IMR-90 (cell line): ENCODE data around the gene FLYWCH1. TPM values are rescaled to one million over a fixed set of nuclear protein-coding genes. Genes with fewer than 3 reads are reported as not detected.

Experiments used
- ATAC-seq: fragments of 200-7000 bp; cut with Tn5 transposase; 2 replicates; pipeline ENCODE4 v1.9.1; 2020; ENCODE audit warnings: low read depth, mild to moderate bottlenecking, moderate library complexity
- BruUV-seq: library from RNA; stranded (reverse); fragments of 400-500 nt; replicated peaks from 2 replicates; lab custom pipeline; 2021; lab: Mats Ljungman, UMichigan
- CTCF ChIA-PET: fragments of 300-600 bp; formaldehyde crosslinking; extraction: SDS; loops from one replicate; lab custom pipeline; 2021; ENCODE audit warnings: antibody characterized with exemption; lab: Yijun Ruan, JAX
- POLR2A ChIA-PET: fragments of 300-600 bp; sonication (Branson Sonifier 250); formaldehyde crosslinking; loops from one replicate; lab custom pipeline; 2022; ENCODE audit warnings: antibody characterized with exemption; ENCODE audit not compliant: unreplicated experiment; lab: Charles Lee
- DNase-seq: peaks from one replicate; pipeline ENCODE4 v3.0.0; 2013
- H2AFZ ChIP-seq: replicated peaks from 2 replicates; pipeline ENCODE3; 2013; ENCODE audit warnings: low read length, mild to moderate bottlenecking; ENCODE audit not compliant: poor library complexity
- H2AK5ac ChIP-seq: 2 replicates; pipeline ENCODE4 v1.6.1; 2013; ENCODE audit warnings: low read depth, low read length, inconsistent platforms
- H2AK9ac ChIP-seq: replicated peaks from 2 replicates; pipeline ENCODE3; 2013; ENCODE audit warnings: mild to moderate bottlenecking, low read depth, low read length, moderate library complexity; ENCODE audit not compliant: poor library complexity
- H2BK120ac ChIP-seq: 2 replicates; pipeline ENCODE4 v1.6.1; 2013; ENCODE audit warnings: low read depth, low read length, inconsistent platforms
- H2BK15ac ChIP-seq: 3 replicates; pipeline ENCODE4 v1.6.1; 2013; ENCODE audit warnings: low read depth, low read length, inconsistent platforms
- H2BK20ac ChIP-seq: 2 replicates; pipeline ENCODE4 v1.6.1; 2013; ENCODE audit warnings: low read depth, mild to moderate bottlenecking, inconsistent platforms, low read length, moderate library complexity
- H2BK5ac ChIP-seq: 2 replicates; pipeline ENCODE4 v1.6.1; 2013; ENCODE audit warnings: mild to moderate bottlenecking, low read depth, low read length, inconsistent platforms; ENCODE audit not compliant: poor library complexity, severe bottlenecking
- H3K14ac ChIP-seq: replicated peaks from 2 replicates; pipeline ENCODE4 v1.6.1; 2013; ENCODE audit warnings: low read depth, low read length, inconsistent platforms
- H3K18ac ChIP-seq: 2 replicates; pipeline ENCODE4 v1.6.1; 2013; ENCODE audit warnings: low read depth, low read length, control low read depth
- H3K23ac ChIP-seq: 2 replicates; pipeline ENCODE4 v1.6.1; 2013; ENCODE audit warnings: low read depth, low read length, inconsistent platforms
- H3K27ac ChIP-seq: 2 replicates; pipeline ENCODE4 v1.5.1; 2013; ENCODE audit warnings: mild to moderate bottlenecking, control low read depth, low read length; ENCODE audit not compliant: insufficient read depth
- H3K27me3 ChIP-seq: 2 replicates; pipeline ENCODE4 v1.6.1; 2013; ENCODE audit warnings: low read length; ENCODE audit not compliant: control insufficient read depth, insufficient read depth
- H3K36me3 ChIP-seq: 2 replicates; pipeline ENCODE4 v1.6.1; 2013; ENCODE audit warnings: low read length, mixed read lengths; ENCODE audit not compliant: control insufficient read depth, insufficient read depth
- H3K4ac ChIP-seq: 2 replicates; pipeline ENCODE4 v1.6.1; 2013; ENCODE audit warnings: low read depth, low read length, inconsistent platforms
- H3K4me1 ChIP-seq: 2 replicates; pipeline ENCODE4 v1.6.1; 2013; ENCODE audit warnings: low read length, mixed read lengths; ENCODE audit not compliant: control insufficient read depth, insufficient read depth
- H3K4me2 ChIP-seq: 2 replicates; pipeline ENCODE4 v1.6.1; 2013; ENCODE audit warnings: low read depth, mild to moderate bottlenecking, control low read depth, low read length, moderate library complexity
- H3K4me3 ChIP-seq: 2 replicates; pipeline ENCODE4 v1.5.1; 2013; ENCODE audit warnings: low read depth, mild to moderate bottlenecking, control low read depth, low read length, moderate library complexity; ENCODE audit not compliant: insufficient read depth
- H3K56ac ChIP-seq: 2 replicates; pipeline ENCODE4 v1.6.1; 2013; ENCODE audit warnings: low read length, inconsistent platforms; ENCODE audit not compliant: insufficient read depth; ENCODE audit errors: extremely low read depth
- H3K79me1 ChIP-seq, 2 experiments: 2 replicates each; pipeline ENCODE4 v1.6.1; 2013; ENCODE audit warnings: low read length in 2 of 2, inconsistent platforms in 1 of 2, low read depth in 1 of 2
- H3K9ac ChIP-seq: 2 replicates; pipeline ENCODE4 v1.6.1; 2013; ENCODE audit warnings: low read depth, low read length, control low read depth
- H3K9me1 ChIP-seq: 2 replicates; pipeline ENCODE4 v1.6.1; 2013; ENCODE audit warnings: low read length, inconsistent platforms; ENCODE audit not compliant: insufficient read depth
- H3K9me3 ChIP-seq: 2 replicates; pipeline ENCODE4 v1.6.1; 2013; ENCODE audit warnings: low read length; ENCODE audit not compliant: control insufficient read depth, insufficient read depth
- H4K20me1 ChIP-seq: 2 replicates; pipeline ENCODE4 v1.6.1; 2013; ENCODE audit warnings: low read length, inconsistent platforms; ENCODE audit not compliant: insufficient read depth
- H4K5ac ChIP-seq: 2 replicates; pipeline ENCODE4 v1.6.1; 2013; ENCODE audit warnings: mild to moderate bottlenecking, low read depth, low read length, control low read depth
- H4K8ac ChIP-seq, 2 experiments: 2 replicates each; pipeline ENCODE4 v1.6.1; 2013; ENCODE audit warnings: low read depth in 2 of 2, low read length in 2 of 2, control low read depth in 1 of 2, inconsistent platforms in 1 of 2
- H4K91ac ChIP-seq: 2 replicates; pipeline ENCODE4 v1.6.1; 2013; ENCODE audit warnings: low read depth, low read length, inconsistent platforms; ENCODE audit not compliant: insufficient read depth
- BHLHE40 ChIP-seq: fragments of 150-350 bp; IDR thresholded peaks from 2 replicates; pipeline ENCODE4 v1.6.1; 2016; ENCODE audit warnings: mild to moderate bottlenecking, low read depth, low read length
- CEBPB ChIP-seq: IDR thresholded peaks from 2 replicates; pipeline ENCODE4 v1.6.1; 2012; ENCODE audit warnings: low read depth, low read length, improper control_type of control experiment
- CHD1 ChIP-seq: IDR thresholded peaks from 2 replicates; pipeline ENCODE4 v1.6.1; 2012; ENCODE audit warnings: low read depth, low read length, improper control_type of control experiment
- FOS ChIP-seq: fragments of 150-350 bp; IDR thresholded peaks from 2 replicates; pipeline ENCODE4 v1.6.1; 2016; ENCODE audit warnings: low read depth, low read length
- MAFK ChIP-seq: IDR thresholded peaks from 2 replicates; pipeline ENCODE4 v1.6.1; 2012; ENCODE audit warnings: low read depth, low read length, improper control_type of control experiment
- MXI1 ChIP-seq: IDR thresholded peaks from 2 replicates; pipeline ENCODE4 v1.6.1; 2012; ENCODE audit warnings: low read depth, mild to moderate bottlenecking, low read length, moderate library complexity, borderline replicate concordance
- RAD21 ChIP-seq: IDR thresholded peaks from 2 replicates; pipeline ENCODE4 v1.6.1; 2012; ENCODE audit warnings: low read length, improper control_type of control experiment
- RFX5 ChIP-seq: IDR thresholded peaks from 2 replicates; pipeline ENCODE4 v1.8.0; 2012; ENCODE audit warnings: low read depth, mild to moderate bottlenecking, low read length, moderate library complexity
- SMC3 ChIP-seq: fragments of 150-350 bp; IDR thresholded peaks from 2 replicates; pipeline ENCODE4 v1.6.1; 2016; ENCODE audit warnings: low read depth, mild to moderate bottlenecking, antibody characterized with exemption, low read length, moderate library complexity
- USF2 ChIP-seq: fragments of 150-350 bp; IDR thresholded peaks from 2 replicates; pipeline ENCODE4 v1.6.1; 2017; ENCODE audit warnings: mild to moderate bottlenecking, antibody characterized with exemption, low read length, low read depth
- WGBS, 2 experiments: methylation state at CpG; one replicate each; pipeline versions ENCODE4 v1.1.5 to v1.1.7; 2013; ENCODE audit warnings: missing lambda C conversion rate in 2 of 2; ENCODE audit not compliant: insufficient read length in 1 of 2; ENCODE audit errors: extremely low coverage in 2 of 2; 5-methylcytosine and 5-hydroxymethylcytosine counted together
- dilution Hi-C: fragments of 300-500 bp; cut with HindIII; formaldehyde crosslinking; loops from one replicate; pipeline ENCODE4 v1.14.3; 2018; ENCODE audit warnings: low sequenced_read_pairs; ENCODE audit not compliant: unreplicated experiment
- in situ Hi-C: fragments of 300-500 bp; cut with MboI; formaldehyde crosslinking; loops from 3 replicates; pipeline ENCODE4 v1.14.3; 2019; ENCODE audit warnings: low sequenced_read_pairs, inconsistent platforms, mixed read lengths
- intact Hi-C: fragments of 100-400 bp; cut with micrococcal nuclease; formaldehyde crosslinking; loops from 2 replicates; pipeline ENCODE4 v1.10.0; 2022
- polyA plus RNA-seq, 3 experiments: library from polyadenylated mRNA; depleted of rRNA; stranded (reverse); fragments of >200 nt; gene quantifications; 2 replicates each; pipeline ENCODE4 v1.2.3, GENCODE V29; 2012; ENCODE audit warnings: low replicate concordance in 1 of 3
- total RNA-seq: library from RNA; depleted of rRNA; stranded (reverse); fragments of >200 nt; gene quantifications from 2 replicates; pipeline ENCODE4 v1.2.3, GENCODE V29; 2012
- TF ChIP-seq, protein P1 (sequence below): conservative IDR thresholded peaks from 2 replicates; pipeline ENCODE4 v1.5.1; 2012; ENCODE audit warnings: mild to moderate bottlenecking, low read depth, low read length, improper control_type of control experiment

The FLYWCH1 gene
- total and polyA plus RNA-seq, 2 of the 4 experiments (the other 2 are of a cell fraction), result 14.3 to 25.2 TPM

GRCh38 chr16:2967211-2967631, 55.5 kb downstream of the FLYWCH1 start:
- H3K36me3 ChIP-seq, result peaks cover 2% of the 10 kb centered on the region; the same call in 1 of the 2 replicates
- no peak overlapping the region for H3K4ac ChIP-seq
- no peak overlapping the region for H2BK120ac ChIP-seq
- no peak overlapping the region for H3K23ac ChIP-seq
- H4K91ac ChIP-seq, result no peak overlapping the region
- H3K9ac ChIP-seq, result no peak overlapping the region
- no peak overlapping the region for H3K56ac ChIP-seq
- H4K20me1 ChIP-seq, result peaks cover 32% of the 10 kb centered on the region
- H2AK9ac ChIP-seq, result no peak overlapping the region
- no peak overlapping the region for H2BK20ac ChIP-seq
- H3K27me3 ChIP-seq, result peaks cover 47% of the 10 kb centered on the region
- H3K4me1 ChIP-seq, result peaks cover 7% of the 10 kb centered on the region; the same call in 1 of the 2 replicates
- H3K4me2 ChIP-seq, result no peak overlapping the region
- H2AK5ac ChIP-seq, result no peak overlapping the region
- H3K9me3 ChIP-seq, result no peaks in the 10 kb centered on the region; the same call in 1 of the 2 replicates
- no peak overlapping the region for H2BK5ac ChIP-seq
- no peak overlapping the region for H4K8ac ChIP-seq
- no peak overlapping the region for H3K18ac ChIP-seq
- ChIA-PET CTCF (no interaction called here), POLR2A (no interaction called here)
- H4K5ac ChIP-seq, result no peak overlapping the region
- dilution Hi-C loops, result no loop called here
- H3K14ac ChIP-seq, result no peak overlapping the region
- in situ Hi-C loops, result no loop called here
- no TSS peak for BruUV-seq
- intact Hi-C loops, result no loop called here
- H2BK15ac ChIP-seq, result no peak overlapping the region
- H3K4me3 ChIP-seq, result no peak overlapping the region
- TF ChIP-seq, protein P1, sequence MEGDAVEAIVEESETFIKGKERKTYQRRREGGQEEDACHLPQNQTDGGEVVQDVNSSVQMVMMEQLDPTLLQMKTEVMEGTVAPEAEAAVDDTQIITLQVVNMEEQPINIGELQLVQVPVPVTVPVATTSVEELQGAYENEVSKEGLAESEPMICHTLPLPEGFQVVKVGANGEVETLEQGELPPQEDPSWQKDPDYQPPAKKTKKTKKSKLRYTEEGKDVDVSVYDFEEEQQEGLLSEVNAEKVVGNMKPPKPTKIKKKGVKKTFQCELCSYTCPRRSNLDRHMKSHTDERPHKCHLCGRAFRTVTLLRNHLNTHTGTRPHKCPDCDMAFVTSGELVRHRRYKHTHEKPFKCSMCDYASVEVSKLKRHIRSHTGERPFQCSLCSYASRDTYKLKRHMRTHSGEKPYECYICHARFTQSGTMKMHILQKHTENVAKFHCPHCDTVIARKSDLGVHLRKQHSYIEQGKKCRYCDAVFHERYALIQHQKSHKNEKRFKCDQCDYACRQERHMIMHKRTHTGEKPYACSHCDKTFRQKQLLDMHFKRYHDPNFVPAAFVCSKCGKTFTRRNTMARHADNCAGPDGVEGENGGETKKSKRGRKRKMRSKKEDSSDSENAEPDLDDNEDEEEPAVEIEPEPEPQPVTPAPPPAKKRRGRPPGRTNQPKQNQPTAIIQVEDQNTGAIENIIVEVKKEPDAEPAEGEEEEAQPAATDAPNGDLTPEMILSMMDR, result no peak
- TF ChIP-seq FOS (no peak), MAFK (no peak), USF2 (no peak), CHD1 (no peak), MXI1 (no peak), CEBPB (no peak), RFX5 (no peak), SMC3 (no peak), RAD21 (no peak), BHLHE40 (no peak)
- WGBS, 2 experiments, result 17% methylated on average over 45 of the region's 51 CpGs; no CpG with 5 or more reads in 1 of the 2 experiments
- peaks cover 17% of the 10 kb centered on the region for H3K9me1 ChIP-seq
- no peak overlapping the region for H3K27ac ChIP-seq
- ATAC-seq (no peak), DNase-seq (no peak)
- H3K79me1 ChIP-seq, result peaks cover 5 to 23% of the 10 kb centered on the region in 2 experiments; a peak in 3 of 4 replicates
- no peak overlapping the region for H2AFZ ChIP-seq
